GM06990 (cell line): ENCODE measurements around the gene HIRIP3.

Experiments used
- DNase-seq: peaks from one replicate; pipeline ENCODE4 v3.0.0-alpha.2; 2011; ENCODE audit not compliant: insufficient read length; ENCODE audit errors: extremely low read depth
- H3K27me3 ChIP-seq: replicated peaks from 2 replicates; pipeline ENCODE4 v1.6.0; 2011; ENCODE audit warnings: low read length; ENCODE audit not compliant: control insufficient read depth, insufficient read depth
- H3K36me3 ChIP-seq: 2 replicates; pipeline ENCODE4 v1.5.1; 2011; ENCODE audit warnings: low read length; ENCODE audit not compliant: control insufficient read depth, insufficient read depth
- H3K4me3 ChIP-seq: replicated peaks from 2 replicates; pipeline ENCODE4 v1.5.1; 2011; ENCODE audit warnings: low read depth, mild to moderate bottlenecking, control low read depth, low read length
- TF ChIP-seq, protein P1 (sequence below): IDR thresholded peaks from 2 replicates; pipeline ENCODE4 v1.5.1; 2011; ENCODE audit warnings: low read length, control low read depth, mild to moderate bottlenecking, inconsistent platforms; ENCODE audit not compliant: insufficient read depth, poor library complexity, severe bottlenecking

The HIRIP3 gene

DNA sequence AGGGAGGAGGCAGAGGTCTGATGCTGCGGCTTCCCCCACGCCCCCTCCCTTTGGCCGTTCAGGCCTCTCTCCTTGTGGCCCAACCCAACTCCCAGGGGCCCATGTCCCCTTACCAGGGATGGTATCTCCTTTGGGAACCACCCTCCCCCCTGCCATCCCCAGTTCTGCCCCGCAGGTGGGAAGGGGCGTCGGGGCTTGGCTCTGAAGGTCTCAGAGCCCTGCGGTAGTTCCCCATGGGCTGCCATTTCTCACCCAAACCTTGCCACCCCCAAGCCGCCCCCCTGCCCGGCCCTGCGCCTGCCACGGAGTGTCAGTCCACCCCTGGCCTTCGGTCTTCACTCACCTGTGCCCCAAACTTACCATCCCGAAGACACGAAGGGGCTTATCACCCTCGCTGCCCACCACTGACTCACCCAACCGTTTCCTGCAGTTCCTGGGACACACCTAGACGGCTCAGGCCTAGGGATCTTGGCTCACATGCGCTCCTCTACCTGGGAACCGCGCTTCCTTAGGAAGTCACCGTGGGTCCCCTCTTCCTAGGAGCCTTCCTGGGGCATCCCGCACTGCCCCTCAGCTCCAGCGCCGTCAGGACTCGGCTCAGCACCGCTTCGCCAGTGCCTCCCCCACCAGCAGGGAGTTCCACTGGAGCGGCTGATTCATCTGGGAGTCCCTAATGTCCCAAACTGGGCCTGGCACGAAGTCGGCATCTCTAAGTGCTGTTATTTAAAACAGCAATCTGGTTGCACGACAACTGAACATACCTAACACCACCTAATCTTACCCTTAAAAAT lies 16.5 kb upstream of the HIRIP3 start:
- Histone ChIP-seq H3K27me3 (no peaks in the 10 kb centered on the region; the same call in 1 of the 2 replicates), H3K4me3 (peak overlapping the region; percentile 54; the same call in 1 of the 2 replicates), H3K36me3 (no peaks in the 10 kb centered on the region)
- TF ChIP-seq, protein P1, sequence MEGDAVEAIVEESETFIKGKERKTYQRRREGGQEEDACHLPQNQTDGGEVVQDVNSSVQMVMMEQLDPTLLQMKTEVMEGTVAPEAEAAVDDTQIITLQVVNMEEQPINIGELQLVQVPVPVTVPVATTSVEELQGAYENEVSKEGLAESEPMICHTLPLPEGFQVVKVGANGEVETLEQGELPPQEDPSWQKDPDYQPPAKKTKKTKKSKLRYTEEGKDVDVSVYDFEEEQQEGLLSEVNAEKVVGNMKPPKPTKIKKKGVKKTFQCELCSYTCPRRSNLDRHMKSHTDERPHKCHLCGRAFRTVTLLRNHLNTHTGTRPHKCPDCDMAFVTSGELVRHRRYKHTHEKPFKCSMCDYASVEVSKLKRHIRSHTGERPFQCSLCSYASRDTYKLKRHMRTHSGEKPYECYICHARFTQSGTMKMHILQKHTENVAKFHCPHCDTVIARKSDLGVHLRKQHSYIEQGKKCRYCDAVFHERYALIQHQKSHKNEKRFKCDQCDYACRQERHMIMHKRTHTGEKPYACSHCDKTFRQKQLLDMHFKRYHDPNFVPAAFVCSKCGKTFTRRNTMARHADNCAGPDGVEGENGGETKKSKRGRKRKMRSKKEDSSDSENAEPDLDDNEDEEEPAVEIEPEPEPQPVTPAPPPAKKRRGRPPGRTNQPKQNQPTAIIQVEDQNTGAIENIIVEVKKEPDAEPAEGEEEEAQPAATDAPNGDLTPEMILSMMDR = no peak
- DNase-seq = no peak

DNA sequence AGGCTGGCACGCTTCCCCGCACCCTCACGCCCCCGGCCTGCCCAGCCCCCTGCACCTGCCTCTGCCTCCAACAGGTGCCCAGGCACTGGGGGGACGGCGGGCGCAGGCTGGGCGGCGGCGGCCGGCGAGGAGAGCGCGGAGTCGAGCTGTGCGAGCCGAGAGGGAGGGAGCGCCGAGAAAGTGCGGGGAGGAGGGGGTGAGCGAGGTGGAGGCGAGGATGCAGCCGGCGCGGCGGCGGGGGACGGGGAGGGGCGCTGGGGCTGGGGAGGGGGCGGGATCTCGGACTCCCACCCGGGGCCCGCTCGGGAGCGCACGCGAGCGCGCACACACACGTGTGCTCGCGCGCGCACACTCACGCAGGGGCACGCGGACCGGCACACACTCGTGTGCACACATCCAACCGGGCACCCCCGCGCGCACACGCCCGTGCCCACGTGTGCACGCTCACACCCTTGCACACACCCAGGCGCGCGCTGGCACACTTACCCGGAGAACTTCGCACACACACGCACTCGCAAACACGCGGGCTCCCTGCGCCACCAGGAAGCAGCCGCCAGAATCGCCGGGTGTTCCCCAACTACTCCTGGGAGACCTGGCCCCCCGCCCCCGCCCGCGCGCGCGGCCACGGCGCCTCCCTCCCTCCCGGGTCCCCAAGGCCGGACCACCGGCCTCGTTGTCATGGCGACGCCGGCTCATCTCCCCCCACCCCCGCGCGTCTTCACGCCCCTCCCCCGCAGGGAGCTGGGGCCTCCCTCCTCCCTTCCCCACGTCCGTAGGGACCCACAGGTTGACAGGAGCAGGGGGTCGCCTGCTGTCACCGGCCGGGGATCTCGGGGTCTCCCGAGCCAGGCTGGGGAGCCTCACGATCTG lies 15.7 kb upstream of the HIRIP3 start, which contains the start of gene DOC2A:
TSS of gene DOC2A (minus strand) at position 184 of the 870 bp plus-strand sequence. CDS start 805 bp downstream, outside the sequence.
- TF ChIP-seq, protein P1 = no peak
- Histone ChIP-seq H3K36me3 (no peaks in the 10 kb centered on the region), H3K27me3 (no peaks in the 10 kb centered on the region; the same call in 1 of the 2 replicates), H3K4me3 (peak within 1 kb of the TSS; percentile 54)
- DNase-seq = no peak

DNA sequence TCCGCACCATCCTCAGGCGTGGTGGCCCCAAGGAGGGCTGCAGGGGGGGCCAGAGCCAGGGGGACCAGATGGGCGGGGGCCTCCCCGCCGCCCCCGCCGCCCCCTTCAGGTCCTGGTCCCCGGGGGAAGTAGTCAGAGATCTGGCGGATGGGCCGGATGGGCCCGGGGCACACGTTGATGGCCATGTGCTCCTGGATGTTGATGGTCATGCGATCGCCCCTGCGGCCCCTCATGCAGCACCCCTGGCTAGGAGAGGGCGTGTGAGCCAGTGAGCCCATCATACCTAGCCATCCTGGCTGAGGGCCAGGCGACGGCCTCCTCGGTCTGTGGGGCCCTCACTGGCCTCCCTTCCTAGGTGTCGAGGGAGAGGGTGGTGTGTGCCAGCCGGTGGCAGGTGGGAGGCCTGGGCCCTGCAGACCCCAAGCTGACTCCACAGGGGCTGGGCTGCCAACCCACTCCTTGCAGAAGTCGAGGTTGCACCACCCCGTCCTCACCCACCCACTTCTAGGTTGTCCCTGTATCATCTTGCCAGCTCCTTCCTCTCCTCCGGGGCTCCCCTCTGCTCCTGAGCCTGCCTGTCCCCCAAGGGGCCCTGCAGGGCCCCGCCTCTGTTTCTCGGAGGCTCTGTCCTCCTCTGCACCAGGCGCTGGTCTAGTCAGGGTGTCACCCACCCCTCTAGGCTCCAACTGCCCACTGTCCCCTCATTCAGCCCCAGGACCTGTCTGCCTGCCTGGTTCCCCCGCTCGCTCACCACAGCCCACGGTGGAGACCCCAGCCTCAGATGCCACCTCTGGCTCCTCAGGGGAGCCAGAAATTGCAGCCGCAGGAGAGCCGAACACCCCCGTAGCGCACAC lies 14.8 kb upstream of the HIRIP3 start:
- TF ChIP-seq, protein P1 = no peak
- no peak for DNase-seq
- H3K36me3 ChIP-seq = no peaks in the 10 kb centered on the region
- no peak overlapping the region; the same call in 1 of the 2 replicates for H3K4me3 ChIP-seq
- no peaks in the 10 kb centered on the region; the same call in 1 of the 2 replicates for H3K27me3 ChIP-seq

DNA sequence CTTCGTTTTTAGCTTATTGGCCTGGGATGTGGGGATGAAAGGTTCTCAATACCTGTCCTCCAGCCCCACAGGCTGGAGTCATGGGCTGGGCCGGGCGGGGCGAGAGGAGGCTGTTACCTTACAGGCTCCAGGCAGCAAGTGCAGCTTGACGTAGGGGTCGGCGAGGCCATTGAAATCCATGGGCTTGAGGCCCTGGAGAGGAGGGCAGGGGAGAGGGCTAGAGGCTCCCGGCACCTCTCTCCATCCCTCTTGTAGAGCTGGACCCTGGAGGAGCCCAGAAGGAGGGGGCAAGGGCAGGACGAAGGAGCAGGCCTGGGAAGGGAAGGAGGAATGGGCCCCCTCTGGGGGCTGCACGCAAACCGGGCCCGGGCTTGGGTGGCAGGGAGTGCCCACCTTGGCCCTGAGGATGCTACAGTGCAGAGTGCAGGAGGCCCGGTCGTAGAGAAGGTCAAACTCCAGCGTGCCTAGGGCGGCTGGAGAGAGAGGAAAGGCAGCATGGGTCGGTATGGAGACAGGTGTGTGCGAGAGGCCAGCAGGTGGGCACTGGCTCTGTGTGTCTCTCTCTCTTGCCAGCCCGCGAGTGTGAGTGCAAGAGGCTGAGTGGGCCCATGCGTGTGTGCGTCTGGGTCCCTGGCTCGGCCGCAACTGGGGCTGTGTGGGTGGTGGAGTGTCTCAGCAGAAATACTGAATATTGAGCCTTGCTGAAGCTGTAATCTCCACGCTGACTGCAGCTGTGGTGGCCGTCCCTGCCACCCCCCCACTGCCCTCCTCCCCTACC lies 13.9 kb upstream of the HIRIP3 start:
- TF ChIP-seq, protein P1 = no peak
- no peak overlapping the region for H3K4me3 ChIP-seq
- no peaks in the 10 kb centered on the region for H3K36me3 ChIP-seq
- no peak for DNase-seq
- H3K27me3 ChIP-seq = no peaks in the 10 kb centered on the region; the same call in 1 of the 2 replicates
